NB4 (cell line): Measurements from ENCODE around the gene DPY19L3.

Experiments used
- DNase-seq: peaks from one replicate; pipeline ENCODE4 v3.0.0; 2010; ENCODE audit warnings: low read depth
- H3K4me3 ChIP-seq: one replicate; pipeline ENCODE4 v1.5.1; 2011; ENCODE audit warnings: mild to moderate bottlenecking, low read depth, low read length, moderate library complexity
- MAX ChIP-seq: IDR thresholded peaks from 2 replicates; pipeline ENCODE4 v1.6.1; 2011; ENCODE audit warnings: low read depth, low read length
- MYC ChIP-seq: IDR thresholded peaks from 2 replicates; pipeline ENCODE4 v1.6.1; 2011; ENCODE audit warnings: low read depth, low read length
- POLR2A ChIP-seq: IDR thresholded peaks from 2 replicates; pipeline ENCODE4 v1.6.1; 2011; ENCODE audit warnings: mild to moderate bottlenecking; ENCODE audit not compliant: insufficient read length; ENCODE audit errors: extremely low read depth
- TF ChIP-seq, protein P1 (sequence below): IDR thresholded peaks from one replicate; pipeline ENCODE4 v1.5.1; 2012; ENCODE audit warnings: low read depth, low read length

The DPY19L3 gene

GRCh38 chr19:32448026-32448425, 42.5 kb downstream of the DPY19L3 start:
- no peak for TF ChIP-seq POLR2A
- no peak for TF ChIP-seq MAX
- TF ChIP-seq, protein P1, sequence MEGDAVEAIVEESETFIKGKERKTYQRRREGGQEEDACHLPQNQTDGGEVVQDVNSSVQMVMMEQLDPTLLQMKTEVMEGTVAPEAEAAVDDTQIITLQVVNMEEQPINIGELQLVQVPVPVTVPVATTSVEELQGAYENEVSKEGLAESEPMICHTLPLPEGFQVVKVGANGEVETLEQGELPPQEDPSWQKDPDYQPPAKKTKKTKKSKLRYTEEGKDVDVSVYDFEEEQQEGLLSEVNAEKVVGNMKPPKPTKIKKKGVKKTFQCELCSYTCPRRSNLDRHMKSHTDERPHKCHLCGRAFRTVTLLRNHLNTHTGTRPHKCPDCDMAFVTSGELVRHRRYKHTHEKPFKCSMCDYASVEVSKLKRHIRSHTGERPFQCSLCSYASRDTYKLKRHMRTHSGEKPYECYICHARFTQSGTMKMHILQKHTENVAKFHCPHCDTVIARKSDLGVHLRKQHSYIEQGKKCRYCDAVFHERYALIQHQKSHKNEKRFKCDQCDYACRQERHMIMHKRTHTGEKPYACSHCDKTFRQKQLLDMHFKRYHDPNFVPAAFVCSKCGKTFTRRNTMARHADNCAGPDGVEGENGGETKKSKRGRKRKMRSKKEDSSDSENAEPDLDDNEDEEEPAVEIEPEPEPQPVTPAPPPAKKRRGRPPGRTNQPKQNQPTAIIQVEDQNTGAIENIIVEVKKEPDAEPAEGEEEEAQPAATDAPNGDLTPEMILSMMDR = no peak
- no peak for TF ChIP-seq MYC
- no peak for DNase-seq

DNA sequence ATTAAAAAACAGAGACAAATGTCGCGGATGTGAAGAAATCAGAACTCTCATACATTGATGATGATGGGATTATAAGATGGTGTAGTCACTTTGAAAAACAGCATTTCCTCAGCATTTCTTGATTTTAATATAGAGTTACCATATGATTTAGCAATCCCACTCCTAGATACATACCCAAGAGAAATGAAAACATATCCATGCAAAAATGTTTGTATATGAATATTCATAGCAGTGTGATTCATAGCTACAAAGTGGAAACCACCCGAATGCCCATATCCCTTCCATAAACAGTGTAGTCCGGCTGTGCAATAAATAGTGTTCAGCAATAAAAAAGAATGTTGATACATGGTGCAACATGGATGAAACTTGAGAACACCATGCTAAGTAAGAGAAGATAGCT, 44.6 kb downstream of the DPY19L3 start:
- no peak for DNase-seq
- TF ChIP-seq MAX = no peak
- TF ChIP-seq, protein P1 = no peak
- no peak for TF ChIP-seq POLR2A
- TF ChIP-seq MYC = no peak
- H3K4me3 ChIP-seq = no peak overlapping the region

More at GRCh38 chr19:32448026-32448425, 42.5 kb downstream of the DPY19L3 start:
- no peak overlapping the region for H3K4me3 ChIP-seq

DNA sequence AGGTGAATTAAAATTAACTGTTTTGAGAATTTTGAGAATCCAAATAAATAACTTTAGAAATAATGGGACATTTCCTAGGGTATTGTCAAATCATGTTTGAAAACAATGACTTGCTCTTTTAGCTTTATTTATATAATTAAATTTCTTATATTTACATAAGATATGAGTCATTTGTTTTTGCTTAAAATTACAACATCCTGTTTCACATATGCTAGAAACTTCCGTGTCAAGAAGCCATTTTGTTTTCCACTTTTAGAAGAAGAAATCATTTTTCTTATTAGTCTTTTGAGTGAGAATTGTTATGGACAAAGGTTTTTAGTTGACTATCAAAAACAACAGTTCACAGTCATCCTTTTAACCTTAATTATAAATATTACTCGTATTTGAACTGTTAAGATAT, 48.2 kb downstream of the DPY19L3 start:
- no peak for DNase-seq
- TF ChIP-seq MYC (no peak), POLR2A (no peak), MAX (no peak)
- TF ChIP-seq, protein P1 = no peak
- no peak overlapping the region for H3K4me3 ChIP-seq

DNA sequence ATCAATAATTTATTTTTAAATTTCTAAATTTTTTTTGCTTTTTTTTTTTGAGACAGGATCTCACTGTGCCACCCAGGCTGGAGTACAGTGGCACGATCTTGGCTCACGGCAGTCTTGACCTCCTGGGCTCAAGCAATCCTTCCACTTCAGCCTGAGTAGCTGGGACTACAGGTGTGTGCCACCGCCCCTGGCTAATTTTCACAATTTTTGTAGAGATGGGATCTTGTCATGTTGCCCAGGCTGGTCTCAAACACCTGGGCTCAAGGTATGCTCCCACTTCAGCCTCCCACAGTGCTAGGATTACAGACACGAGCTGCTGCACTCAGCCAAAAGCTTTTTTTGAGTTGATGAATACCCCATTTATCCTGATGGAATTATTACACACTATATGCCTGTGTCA, 50.8 kb downstream of the DPY19L3 start:
- no peak for DNase-seq
- TF ChIP-seq, protein P1 = no peak
- TF ChIP-seq MYC = no peak
- no peak for TF ChIP-seq MAX
- no peak for TF ChIP-seq POLR2A
- H3K4me3 ChIP-seq = no peak overlapping the region

DNA sequence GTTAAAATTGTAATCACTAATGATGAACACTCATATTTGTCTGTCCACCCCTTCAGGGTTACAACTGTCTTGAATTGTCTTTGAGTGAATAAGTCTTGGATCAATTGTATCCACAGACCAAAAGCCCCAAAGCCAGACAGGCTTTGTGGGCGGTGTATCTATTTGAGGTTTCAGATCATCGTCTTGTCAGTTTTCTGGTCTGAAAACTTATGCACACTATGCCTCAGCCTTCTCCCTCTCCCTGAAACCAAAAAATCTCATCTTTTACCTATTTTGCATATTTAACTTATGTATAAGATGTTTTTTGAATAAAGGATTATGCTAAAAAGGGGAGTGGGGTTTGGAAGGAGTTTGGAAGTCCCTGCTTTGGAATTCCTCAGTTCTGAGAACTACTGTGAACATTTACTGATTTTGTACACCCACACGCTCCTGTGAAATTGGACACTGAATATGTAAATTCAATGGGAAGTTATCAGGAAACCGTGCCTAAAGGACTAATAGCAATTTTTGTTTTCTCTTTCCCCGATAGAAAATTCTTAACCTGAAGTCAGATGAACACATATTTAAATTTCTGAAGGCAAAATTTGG, 52.1 kb downstream of the DPY19L3 start:
- H3K4me3 ChIP-seq = no peak overlapping the region
- TF ChIP-seq POLR2A (no peak), MAX (no peak), MYC (no peak)
- TF ChIP-seq, protein P1 = no peak
- no peak for DNase-seq
